Fibroblast of peridontal ligament (primary cell): ENCODE data around the gene RERE.

ENCODE experiments used
- DNase-seq: peaks from one replicate; pipeline ENCODE4 v3.0.0-alpha.2; 2010; ENCODE audit errors: extremely low read depth

RERE gene

DNA sequence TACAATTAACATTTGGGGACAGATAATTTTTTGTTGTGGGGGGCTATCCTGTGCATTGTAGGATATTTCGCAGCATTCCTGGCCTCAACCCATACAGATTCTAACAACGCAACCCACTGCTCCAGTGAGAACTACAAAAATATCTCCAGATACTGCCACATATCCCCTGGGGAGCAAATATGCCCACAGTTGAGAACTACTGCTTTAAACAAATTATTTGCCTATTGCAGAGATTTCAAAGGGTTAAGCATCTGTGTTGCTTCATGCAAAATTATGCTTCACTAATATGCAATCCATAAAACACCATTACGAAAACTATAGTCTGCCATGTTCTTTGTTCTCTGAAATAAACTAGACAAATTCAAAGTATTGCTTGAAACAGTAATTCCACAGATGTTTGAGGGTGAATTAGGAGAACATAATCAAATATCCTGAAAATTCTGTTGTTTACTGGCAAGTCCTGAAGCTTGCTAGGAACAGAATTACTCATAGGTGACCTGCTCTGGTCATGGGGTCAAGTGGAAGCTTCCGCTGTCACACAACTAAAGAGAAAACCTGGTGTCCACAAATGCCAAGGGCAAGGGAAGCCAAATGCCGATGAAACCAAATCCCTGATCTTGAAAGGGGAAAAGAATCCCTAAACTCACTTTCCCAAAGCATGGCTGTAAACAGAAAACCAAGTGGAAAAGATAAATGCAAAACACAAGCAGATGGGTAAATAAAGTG is 149.4 kb downstream of the RERE start:
- DNase-seq: peak; percentile 53

- no peak for DNase-seq
These were observed 150.9 kb downstream of the RERE start for GRCh38 chr1:8666389-8667167.

DNA sequence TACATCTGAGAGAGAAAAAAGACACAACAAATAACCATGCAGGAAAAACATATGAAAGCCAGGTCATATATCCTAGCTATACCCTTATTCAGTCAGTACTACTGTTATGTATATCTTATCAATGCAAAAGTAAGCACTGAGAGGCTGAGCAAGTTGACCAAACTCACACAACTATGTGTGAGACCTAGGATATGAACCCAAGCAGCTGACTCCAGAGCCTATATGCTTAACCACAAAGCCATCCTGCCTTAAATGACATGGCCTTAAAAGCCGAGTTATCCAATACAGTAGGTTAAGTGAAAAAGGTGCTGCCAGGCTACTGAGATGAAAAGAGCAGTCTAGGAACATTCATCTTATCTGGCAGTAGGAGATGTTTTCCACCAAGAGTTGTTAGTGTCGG is 151.6 kb downstream of the RERE start:
- DNase-seq: no peak

GRCh38 chr1:8664887-8665286 is 152.6 kb downstream of the RERE start:
- DNase-seq: no peak

DNA sequence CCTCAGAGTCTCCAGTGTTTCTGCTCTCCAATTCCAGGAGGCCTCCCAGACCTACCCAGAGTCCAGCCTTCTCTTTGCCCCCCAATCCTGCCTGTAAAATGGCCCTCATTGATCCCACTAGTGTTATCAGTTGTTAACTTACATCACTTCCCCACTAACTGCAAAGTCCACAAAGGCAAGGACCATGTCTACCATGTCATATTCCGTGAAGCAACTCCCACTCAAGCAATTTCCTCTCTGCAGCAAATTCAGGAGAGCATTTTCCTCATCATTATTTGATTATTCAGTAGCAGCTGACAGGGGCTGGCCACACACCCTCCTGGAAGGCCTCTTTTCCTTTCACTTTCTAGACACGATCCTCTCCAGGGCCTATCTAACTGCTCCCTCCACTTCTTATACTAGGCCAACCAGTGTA is 153.5 kb downstream of the RERE start:
- peak; percentile 66 for DNase-seq

DNA sequence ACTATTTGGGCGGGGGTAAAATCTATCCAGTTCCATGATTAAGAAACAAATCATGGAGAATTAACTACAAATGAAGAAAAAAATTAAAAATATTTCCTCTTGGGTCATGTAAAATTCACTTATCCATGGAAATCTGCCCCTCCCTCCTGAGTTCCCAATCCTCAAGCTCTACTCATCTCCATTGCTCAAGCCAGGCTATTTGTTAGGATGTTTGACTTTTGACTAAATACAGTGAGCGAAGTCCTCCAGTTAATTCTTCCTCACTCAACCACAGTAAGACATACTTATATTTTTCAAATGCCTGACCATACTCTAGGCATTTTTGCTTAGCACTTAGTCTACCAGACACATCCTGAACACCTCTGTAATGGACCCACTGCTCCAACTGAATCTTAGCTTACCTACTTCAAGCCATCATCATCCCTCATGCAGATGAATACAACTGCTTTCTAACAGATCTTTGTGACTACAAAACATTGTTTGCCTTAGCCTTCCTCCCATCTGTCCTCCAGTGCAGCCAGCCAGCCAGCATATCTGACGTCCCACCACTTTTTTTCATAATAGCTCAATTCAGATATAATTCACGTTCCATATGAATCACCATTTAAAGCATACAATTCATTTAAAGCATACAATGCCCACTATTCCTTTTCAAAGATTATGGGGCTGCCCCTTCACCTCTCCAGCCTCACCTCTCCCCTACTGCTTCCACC is 154.2 kb downstream of the RERE start:
- DNase-seq: peak; percentile 46

DNA sequence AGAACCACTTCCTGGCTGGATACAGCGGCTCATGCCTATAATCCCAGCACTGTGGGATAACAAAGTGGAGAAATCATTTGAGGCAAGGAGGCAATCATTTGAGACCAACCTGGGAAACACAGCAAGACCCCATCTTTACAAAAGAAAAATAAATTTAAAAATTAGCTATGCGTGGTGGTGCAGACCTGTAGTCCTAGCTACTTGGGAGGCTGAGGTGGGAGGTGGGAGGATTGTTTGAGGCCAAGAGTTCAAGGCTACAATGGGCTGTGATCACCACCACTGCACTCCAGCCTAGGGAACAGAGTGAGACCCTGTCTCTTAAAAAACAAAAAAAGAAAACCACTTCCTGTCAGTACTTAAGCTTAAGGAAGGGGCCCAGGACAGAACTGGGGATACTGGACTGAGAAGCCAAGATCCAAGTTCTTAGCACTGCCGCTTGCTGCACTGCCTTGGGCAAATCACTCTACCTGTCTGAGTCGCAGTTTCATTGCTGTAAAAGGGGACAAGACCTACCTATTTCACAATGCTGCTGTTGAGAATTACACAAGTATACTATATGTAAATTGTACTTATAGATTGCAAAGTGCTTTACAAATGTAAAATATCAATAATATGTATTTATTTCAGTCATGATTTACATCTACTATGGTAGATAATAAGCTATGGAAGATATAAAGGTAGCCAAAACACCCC is 154.9 kb downstream of the RERE start:
- DNase-seq: no peak

GRCh38 chr1:8661185-8662110 is 156.0 kb downstream of the RERE start:
- DNase-seq: peak; percentile 88

DNA sequence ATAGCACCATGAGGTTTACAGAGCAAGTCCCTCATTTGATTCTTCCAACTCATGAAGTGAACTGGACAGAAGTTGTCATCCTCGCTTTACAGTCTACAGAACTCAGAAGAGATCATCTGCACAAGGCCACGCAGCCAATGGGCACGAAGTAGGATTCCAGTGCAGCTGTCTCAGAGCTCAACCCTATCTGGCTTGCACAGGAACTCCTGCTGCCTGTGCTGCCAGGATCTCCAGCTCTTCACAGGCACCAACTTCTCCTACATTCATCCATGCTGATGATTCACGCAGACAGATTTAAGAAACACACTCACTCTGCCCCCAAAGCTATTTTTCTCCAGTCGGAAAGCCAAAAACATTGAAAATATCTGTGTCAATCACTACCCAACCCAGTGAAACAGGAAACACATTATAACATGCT is 157.0 kb downstream of the RERE start:
- peak; percentile 94 for DNase-seq

- no peak for DNase-seq
These were observed 157.8 kb downstream of the RERE start for GRCh38 chr1:8659593-8659992.

GRCh38 chr1:8653878-8654277 is 163.6 kb downstream of the RERE start:
- DNase-seq: no peak

DNA sequence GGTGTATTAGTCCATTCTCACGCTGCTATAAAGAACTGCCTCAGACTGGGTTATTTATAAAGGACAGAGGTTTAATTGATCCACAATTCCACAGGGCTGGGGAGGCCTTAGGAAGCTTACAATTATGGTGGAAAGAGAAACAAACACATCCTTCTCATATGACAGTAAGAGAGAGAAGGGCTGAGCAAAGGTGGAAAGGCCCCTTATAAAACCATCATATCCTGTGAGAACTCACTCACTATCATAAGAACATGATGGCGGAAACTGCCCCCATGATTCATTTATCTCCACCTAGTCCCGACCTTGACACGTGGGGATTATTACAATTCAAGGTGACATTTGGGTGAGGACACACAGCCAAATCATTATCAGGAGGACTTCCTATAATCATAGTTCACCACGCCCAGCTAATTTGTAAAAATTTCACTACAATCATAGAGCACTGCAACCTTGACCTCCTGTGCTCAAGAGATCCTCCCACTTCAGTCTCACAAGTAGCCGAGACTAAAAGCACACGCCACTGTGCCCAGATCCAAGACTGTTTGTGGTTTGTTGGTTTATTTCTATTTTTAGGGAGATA is 164.9 kb downstream of the RERE start:
- no peak for DNase-seq

DNA sequence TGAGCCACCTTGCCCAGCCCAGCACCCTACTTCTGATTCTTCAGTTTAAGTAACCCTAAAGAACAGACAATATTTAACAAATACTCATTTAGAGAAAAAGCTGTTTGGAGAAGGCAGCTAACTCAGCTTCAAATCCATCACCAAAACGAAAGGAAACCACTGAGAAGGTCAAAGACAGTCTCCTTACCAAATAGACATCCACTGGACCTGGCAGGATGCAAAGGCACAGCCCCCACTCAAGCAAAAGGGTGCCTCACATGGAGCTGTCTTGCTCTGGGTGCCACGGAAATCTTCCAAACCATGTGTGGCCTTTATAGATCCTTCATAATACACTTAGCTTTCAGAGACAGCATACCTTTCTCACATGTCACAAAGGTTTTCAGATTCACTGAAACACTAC is 165.5 kb downstream of the RERE start:
- DNase-seq: peak; percentile 18

GRCh38 chr1:8651236-8651890 is 166.1 kb downstream of the RERE start:
- no peak for DNase-seq

- DNase-seq: no peak
These were observed 167.6 kb downstream of the RERE start for GRCh38 chr1:8649875-8650274.

DNA sequence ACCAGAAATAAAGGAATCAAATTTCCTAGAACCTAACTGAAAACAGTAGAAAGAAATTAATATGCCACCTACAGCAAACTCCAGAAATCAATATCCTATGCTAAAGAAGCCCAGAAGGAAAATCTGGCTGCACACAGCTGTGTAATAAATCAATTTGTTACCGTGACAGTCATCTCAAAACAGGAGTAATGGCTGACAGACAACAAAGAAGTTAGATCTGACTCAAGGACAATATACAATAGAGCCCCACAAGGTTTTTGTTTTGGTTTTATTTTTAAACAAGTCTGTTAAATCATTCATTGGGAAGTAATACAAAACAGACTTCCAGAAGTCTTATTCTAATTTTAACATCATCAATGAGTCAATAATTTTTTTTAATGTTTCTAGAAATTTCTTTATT is 168.4 kb downstream of the RERE start:
- no peak for DNase-seq

DNA sequence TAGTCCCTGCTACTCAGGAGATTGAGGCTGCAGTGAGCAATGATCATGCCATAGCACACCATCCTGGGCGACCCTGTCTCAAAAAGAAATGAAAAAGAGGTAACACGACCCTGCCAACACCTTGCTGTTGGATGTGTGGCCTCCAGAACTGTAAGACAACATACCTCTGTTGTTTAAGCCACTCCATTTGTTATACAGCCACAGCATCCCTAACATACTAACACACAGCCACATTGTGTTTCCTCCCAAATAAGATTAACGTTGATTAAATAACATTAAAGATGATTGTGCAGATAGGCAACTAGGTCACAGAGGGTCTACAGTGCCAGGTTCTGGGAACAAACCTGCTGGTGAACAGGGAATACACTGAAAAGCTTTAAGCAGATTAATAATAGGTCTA is 170.4 kb downstream of the RERE start:
- no peak for DNase-seq

- DNase-seq: no peak
These were observed 171.3 kb downstream of the RERE start for GRCh38 chr1:8646189-8646588.

- DNase-seq: no peak
These were observed 173.6 kb downstream of the RERE start for GRCh38 chr1:8643542-8644536.
